Transverse colon (tissue), 3 donors: Measurements from ENCODE around the gene PPM1K.

Experiments
- EP300 ChIP-seq: sonication (generic); formaldehyde crosslinking; IDR thresholded peaks from one replicate; pipeline ENCODE4 v1.6.1; 2017; ENCODE audit warnings: antibody characterized with exemption, low read depth
- TF ChIP-seq, protein P1 (sequence below), 5 experiments: fragments of 200-600 bp in 3 of 5; fragments of 450-650 bp in 2 of 5; sonication (generic) in 3 of 5; IDR thresholded peaks; 1 replicate in 2 of 5; 2 replicates in 3 of 5; pipeline ENCODE4 v1.5.1; 2016 to 2017; ENCODE audit warnings: antibody characterized with exemption in 5 of 5, inconsistent platforms in 3 of 5, mild to moderate bottlenecking in 2 of 5, moderate library complexity in 1 of 5

GRCh38 chr4:88297212-88297516, 12.8 kb upstream of the PPM1K start:
- TF ChIP-seq, protein P1, sequence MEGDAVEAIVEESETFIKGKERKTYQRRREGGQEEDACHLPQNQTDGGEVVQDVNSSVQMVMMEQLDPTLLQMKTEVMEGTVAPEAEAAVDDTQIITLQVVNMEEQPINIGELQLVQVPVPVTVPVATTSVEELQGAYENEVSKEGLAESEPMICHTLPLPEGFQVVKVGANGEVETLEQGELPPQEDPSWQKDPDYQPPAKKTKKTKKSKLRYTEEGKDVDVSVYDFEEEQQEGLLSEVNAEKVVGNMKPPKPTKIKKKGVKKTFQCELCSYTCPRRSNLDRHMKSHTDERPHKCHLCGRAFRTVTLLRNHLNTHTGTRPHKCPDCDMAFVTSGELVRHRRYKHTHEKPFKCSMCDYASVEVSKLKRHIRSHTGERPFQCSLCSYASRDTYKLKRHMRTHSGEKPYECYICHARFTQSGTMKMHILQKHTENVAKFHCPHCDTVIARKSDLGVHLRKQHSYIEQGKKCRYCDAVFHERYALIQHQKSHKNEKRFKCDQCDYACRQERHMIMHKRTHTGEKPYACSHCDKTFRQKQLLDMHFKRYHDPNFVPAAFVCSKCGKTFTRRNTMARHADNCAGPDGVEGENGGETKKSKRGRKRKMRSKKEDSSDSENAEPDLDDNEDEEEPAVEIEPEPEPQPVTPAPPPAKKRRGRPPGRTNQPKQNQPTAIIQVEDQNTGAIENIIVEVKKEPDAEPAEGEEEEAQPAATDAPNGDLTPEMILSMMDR (IDR thresholded peaks at IDR 0.05): no peak
- no peak for TF ChIP-seq EP300
